ENCODE results near the gene STX2.

The STX2 gene

DNA sequence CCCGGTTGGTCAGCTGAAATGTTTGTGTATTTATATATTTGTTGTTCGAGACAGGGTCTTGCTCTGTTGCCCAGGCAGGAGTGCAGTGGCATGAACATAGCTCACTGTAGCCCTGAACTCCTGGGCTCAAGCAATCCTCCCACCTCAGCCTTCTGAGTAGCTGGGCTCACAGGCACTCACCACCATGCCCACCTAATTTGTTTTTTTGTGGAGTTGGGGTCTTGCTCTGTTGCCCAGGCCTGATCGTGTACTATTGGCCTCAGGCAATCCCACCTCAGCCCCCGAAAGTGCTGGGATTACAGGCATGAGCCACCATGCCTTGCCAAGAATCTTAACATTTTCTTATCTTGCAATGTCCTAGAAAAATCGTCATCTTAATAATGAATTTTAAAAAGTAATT lies 36.1 kb upstream of the STX2 start:
- Histone ChIP-seq H3K9me3 (ENCODE audit: severe bottlenecking) (peaks cover 5% of the 10 kb centered on the region), H3K27ac (no peak overlapping the region), H3K4me3 (ENCODE audit: low read depth, low read length) (no peak overlapping the region), H3K36me3 (peaks cover 50% of the 10 kb centered on the region), H3K27me3 (ENCODE audit: insufficient read depth, low read depth, severe bottlenecking) (no peaks in the 10 kb centered on the region)
- DNase-seq, result no peak
- TF ChIP-seq, protein P1, sequence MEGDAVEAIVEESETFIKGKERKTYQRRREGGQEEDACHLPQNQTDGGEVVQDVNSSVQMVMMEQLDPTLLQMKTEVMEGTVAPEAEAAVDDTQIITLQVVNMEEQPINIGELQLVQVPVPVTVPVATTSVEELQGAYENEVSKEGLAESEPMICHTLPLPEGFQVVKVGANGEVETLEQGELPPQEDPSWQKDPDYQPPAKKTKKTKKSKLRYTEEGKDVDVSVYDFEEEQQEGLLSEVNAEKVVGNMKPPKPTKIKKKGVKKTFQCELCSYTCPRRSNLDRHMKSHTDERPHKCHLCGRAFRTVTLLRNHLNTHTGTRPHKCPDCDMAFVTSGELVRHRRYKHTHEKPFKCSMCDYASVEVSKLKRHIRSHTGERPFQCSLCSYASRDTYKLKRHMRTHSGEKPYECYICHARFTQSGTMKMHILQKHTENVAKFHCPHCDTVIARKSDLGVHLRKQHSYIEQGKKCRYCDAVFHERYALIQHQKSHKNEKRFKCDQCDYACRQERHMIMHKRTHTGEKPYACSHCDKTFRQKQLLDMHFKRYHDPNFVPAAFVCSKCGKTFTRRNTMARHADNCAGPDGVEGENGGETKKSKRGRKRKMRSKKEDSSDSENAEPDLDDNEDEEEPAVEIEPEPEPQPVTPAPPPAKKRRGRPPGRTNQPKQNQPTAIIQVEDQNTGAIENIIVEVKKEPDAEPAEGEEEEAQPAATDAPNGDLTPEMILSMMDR (IDR thresholded peaks at IDR 0.05; ENCODE audit: low read depth, low read length), result no peak

DNA sequence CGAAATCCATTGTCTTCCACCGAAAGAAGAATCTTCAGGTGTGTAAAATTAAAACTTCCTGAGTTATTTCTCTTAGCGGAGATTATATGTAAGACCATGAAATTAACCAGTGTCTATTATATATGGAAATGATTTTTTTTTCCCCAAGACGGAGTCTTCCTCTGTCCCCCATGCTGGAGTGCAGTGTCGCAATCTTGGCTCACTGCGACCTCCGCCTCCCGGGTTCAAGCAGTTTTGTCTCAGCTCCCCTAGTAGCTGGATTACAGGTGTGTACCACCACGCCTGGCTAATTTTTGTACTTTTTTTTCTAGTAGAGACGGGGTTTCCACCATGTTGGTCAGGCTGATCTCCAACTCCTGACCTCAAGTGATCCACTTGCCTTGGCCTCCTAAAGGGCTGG lies 35.6 kb upstream of the STX2 start:
- Histone ChIP-seq H3K27ac (no peak overlapping the region), H3K4me3 (ENCODE audit: low read depth, low read length) (no peak overlapping the region), H3K36me3 (peaks cover 50% of the 10 kb centered on the region), H3K9me3 (ENCODE audit: severe bottlenecking) (peaks cover 5% of the 10 kb centered on the region), H3K27me3 (ENCODE audit: insufficient read depth, low read depth, severe bottlenecking) (no peaks in the 10 kb centered on the region)
- TF ChIP-seq, protein P1 (IDR thresholded peaks at IDR 0.05; ENCODE audit: low read depth, low read length), result no peak
- no peak for DNase-seq

DNA sequence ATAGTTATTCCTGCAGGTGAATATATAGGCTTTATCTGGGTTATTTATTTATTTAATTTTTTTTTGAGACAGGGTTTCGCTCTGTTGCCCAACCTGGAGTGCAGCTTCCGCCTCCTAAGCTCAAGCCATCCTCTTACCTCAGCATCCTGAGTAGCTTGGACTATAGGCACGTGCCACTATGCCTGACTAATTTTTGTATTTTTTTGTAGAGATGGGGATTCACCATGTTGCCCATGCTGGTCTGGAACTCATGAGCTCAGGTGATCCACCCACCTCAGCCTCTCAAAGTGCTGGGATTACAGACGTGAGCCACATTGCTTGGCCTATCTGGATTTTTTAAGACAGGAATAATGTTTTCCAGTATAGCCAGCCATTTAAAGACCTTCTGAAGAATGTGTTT lies 34.8 kb upstream of the STX2 start:
- peaks cover 50% of the 10 kb centered on the region for H3K36me3 ChIP-seq
- DNase-seq, result no peak
- peaks cover 5% of the 10 kb centered on the region for H3K9me3 ChIP-seq (ENCODE audit: severe bottlenecking)
- peak overlapping the region; percentile 77; the same call in 1 of the 2 replicates for H3K4me3 ChIP-seq (ENCODE audit: low read depth, low read length)
- TF ChIP-seq, protein P1 (IDR thresholded peaks at IDR 0.05; ENCODE audit: low read depth, low read length), result no peak
- no peaks in the 10 kb centered on the region for H3K27me3 ChIP-seq (ENCODE audit: insufficient read depth, low read depth, severe bottlenecking)
- H3K27ac ChIP-seq, result no peak overlapping the region

DNA sequence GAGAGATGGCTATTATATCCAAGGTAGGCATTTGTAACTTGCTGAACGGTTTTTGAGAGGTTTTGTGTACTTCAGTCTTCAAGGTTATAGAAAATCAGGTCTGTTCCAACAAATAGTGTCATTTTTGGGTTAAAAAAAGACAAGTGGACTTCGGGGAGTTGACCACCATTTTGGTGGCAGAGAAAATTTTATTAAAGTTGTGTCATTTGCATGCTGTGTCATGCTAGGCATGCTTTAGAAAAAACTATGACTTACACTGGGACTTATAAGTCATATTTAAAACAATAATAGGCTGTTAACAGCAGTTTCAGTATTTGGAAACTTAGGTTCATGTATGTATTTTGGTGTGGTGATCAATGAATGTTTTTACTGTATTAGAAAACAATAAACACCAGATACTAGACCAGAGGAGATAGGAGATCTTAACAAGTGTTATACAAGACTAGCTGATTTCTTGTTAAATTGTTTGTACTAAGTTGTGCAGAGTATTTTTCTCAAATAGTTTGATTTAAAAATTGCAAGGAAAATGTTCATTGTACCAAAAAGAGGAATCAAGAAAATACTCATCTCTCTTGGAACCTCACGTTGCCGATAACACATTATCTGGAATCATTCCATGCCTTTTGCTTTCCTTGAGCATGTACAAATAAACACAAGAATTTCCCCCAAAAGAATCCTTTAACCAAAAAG lies 34.2 kb upstream of the STX2 start:
- Histone ChIP-seq H3K27ac (peak overlapping the region; percentile 94), H3K9me3 (ENCODE audit: severe bottlenecking) (peaks cover 5% of the 10 kb centered on the region), H3K4me3 (ENCODE audit: low read depth, low read length) (peak overlapping the region; percentile 77), H3K27me3 (ENCODE audit: insufficient read depth, low read depth, severe bottlenecking) (no peaks in the 10 kb centered on the region), H3K36me3 (peaks cover 50% of the 10 kb centered on the region)
- TF ChIP-seq, protein P1 (IDR thresholded peaks at IDR 0.05; ENCODE audit: low read depth, low read length), result no peak
- DNase-seq, result no peak

DNA sequence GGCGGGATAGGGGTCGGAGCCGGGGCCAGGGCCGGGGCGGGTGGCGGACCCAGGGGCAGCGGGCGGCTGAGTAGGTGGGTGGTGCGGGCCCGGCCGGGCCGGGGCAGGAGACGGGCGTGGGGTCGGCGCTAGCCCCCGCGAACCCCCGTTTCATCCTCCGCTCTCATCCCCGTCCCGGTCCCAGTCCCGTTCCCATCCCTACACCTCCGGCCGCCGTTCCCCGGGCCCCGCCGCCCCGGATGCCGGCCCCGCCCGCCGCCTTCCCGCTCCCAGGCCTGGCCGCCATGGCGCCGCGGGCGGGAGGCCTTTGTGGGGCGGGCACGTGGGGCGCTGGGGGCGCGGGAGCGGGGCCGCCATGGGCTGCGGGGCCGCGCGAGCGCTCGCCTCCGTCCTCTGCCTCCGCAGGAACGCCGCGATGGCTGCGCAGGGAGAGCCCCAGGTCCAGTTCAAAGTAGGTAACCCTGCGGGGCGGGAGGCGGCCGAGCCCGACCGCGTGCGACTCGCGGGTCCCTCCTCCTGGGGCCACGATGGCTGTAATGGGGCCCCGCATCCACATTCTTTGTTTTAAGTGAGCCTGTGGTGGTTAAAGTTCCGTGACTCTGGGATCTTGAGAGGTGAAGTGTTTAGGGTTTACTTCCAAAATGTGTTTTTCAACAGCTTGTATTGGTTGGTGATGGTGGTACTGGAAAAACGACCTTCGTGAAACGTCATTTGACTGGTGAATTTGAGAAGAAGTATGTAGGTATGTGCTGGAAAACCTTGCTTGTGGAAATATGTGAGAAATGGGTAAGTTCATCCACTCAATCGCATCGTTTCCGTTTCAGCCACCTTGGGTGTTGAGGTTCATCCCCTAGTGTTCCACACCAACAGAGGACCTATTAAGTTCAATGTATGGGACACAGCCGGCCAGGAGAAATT lies 33.4 kb upstream of the STX2 start:
- TF ChIP-seq, protein P1 (IDR thresholded peaks at IDR 0.05; ENCODE audit: low read depth, low read length), result no peak
- H3K4me3 ChIP-seq (ENCODE audit: low read depth, low read length), result peak overlapping the region; percentile 77
- no peaks in the 10 kb centered on the region for H3K27me3 ChIP-seq (ENCODE audit: insufficient read depth, low read depth, severe bottlenecking)
- H3K9me3 ChIP-seq (ENCODE audit: severe bottlenecking), result peaks cover 5% of the 10 kb centered on the region
- DNase-seq, result peak; percentile 17
- peak overlapping the region; percentile 94 for H3K27ac ChIP-seq
- H3K36me3 ChIP-seq, result peaks cover 50% of the 10 kb centered on the region
